NB4 (cell line): ENCODE results near the gene IRF9.

Source experiments
- DNase-seq: peaks from one replicate; pipeline ENCODE4 v3.0.0; 2010; ENCODE audit warnings: low read depth
- H3K4me3 ChIP-seq: one replicate; pipeline ENCODE4 v1.5.1; 2011; ENCODE audit warnings: mild to moderate bottlenecking, low read depth, low read length, moderate library complexity
- MYC ChIP-seq: IDR thresholded peaks from 2 replicates; pipeline ENCODE4 v1.6.1; 2011; ENCODE audit warnings: low read depth, low read length
- POLR2A ChIP-seq: IDR thresholded peaks from 2 replicates; pipeline ENCODE4 v1.6.1; 2011; ENCODE audit warnings: mild to moderate bottlenecking; ENCODE audit not compliant: insufficient read length; ENCODE audit errors: extremely low read depth
- TF ChIP-seq, protein P1 (sequence below): IDR thresholded peaks from one replicate; pipeline ENCODE4 v1.5.1; 2012; ENCODE audit warnings: low read depth, low read length
- TF ChIP-seq, protein P2 (sequence below): IDR thresholded peaks from 2 replicates; pipeline ENCODE4 v1.6.1; 2011; ENCODE audit warnings: low read depth, low read length

IRF9 gene

DNA sequence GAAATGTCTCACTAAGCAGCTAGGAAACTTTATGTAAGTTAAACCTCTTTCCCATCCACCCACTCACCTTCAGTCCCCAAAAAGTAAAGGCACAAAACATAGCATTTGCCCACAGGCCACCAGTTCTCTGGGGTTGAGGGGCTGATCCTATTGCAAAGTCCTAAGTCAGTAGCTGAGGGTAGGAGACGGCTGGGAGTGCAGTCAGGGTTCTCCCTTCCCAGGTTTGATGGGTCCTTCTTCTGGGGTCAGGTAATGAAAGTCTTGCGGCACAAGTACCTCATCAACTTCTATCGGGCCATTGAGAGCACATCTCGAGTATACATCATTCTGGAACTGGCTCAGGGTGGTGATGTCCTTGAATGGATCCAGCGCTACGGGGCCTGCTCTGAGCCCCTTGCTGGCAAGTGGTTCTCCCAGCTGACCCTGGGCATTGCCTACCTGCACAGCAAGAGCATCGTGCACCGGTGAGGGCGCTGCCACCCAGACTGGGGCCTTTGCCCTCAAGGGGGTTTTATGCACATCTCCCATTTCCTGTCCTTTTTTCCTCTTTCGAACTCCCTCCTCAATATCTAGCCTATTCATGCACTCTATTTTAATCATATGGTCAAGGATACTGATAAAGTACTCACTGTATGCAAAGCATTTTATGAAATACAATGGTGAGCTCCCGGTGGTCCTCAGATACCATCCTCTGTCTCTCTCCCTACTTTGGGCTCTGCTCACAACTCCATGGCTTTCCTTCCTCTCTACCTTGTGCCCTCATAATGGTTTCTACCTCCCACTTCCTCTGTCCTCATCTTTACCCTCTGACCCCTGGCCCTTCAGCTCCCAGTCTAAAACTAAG lies 45.4 kb downstream of the IRF9 start:
- no peak for DNase-seq
- no peak overlapping the region for H3K4me3 ChIP-seq
- TF ChIP-seq, protein P1, sequence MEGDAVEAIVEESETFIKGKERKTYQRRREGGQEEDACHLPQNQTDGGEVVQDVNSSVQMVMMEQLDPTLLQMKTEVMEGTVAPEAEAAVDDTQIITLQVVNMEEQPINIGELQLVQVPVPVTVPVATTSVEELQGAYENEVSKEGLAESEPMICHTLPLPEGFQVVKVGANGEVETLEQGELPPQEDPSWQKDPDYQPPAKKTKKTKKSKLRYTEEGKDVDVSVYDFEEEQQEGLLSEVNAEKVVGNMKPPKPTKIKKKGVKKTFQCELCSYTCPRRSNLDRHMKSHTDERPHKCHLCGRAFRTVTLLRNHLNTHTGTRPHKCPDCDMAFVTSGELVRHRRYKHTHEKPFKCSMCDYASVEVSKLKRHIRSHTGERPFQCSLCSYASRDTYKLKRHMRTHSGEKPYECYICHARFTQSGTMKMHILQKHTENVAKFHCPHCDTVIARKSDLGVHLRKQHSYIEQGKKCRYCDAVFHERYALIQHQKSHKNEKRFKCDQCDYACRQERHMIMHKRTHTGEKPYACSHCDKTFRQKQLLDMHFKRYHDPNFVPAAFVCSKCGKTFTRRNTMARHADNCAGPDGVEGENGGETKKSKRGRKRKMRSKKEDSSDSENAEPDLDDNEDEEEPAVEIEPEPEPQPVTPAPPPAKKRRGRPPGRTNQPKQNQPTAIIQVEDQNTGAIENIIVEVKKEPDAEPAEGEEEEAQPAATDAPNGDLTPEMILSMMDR, result no peak
- TF ChIP-seq, protein P2, sequence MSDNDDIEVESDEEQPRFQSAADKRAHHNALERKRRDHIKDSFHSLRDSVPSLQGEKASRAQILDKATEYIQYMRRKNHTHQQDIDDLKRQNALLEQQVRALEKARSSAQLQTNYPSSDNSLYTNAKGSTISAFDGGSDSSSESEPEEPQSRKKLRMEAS, result no peak
- no peak for TF ChIP-seq POLR2A
- no peak for TF ChIP-seq MYC

DNA sequence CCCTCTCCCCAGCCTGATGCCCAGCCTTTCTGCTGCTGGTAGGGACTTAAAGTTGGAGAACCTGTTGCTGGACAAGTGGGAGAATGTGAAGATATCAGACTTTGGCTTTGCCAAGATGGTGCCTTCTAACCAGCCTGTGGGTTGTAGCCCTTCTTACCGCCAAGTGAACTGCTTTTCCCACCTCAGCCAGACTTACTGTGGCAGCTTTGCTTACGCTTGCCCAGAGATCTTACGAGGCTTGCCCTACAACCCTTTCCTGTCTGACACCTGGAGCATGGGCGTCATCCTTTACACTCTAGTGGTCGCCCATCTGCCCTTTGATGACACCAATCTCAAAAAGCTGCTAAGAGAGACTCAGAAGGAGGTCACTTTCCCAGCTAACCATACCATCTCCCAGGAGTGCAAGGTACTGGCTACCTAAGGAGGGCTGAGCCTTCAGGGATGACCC lies 46.1 kb downstream of the IRF9 start:
- no peak for DNase-seq
- H3K4me3 ChIP-seq, result no peak overlapping the region
- TF ChIP-seq, protein P1, result no peak
- TF ChIP-seq, protein P2, result no peak
- no peak for TF ChIP-seq MYC
- no peak for TF ChIP-seq POLR2A

DNA sequence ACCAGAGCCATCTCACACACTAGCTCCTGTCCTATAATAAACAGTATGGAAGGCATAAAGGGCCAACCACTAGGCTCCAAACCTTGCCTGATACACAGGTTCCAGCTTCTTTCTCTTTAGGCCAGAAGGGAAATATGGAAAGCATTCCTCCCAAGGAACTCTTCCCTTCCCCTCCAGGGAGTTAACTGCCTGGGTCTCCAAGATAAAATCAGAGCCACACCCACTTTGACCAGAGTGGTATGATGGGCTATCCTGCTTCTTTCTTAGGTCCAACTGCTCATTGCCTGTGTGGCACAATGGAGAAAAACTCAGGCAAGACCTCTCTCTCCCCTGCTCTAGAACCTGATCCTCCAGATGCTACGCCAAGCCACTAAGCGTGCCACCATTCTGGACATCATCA lies 46.6 kb downstream of the IRF9 start:
- no peak overlapping the region for H3K4me3 ChIP-seq
- TF ChIP-seq, protein P2, result no peak
- TF ChIP-seq MYC (no peak), POLR2A (no peak)
- TF ChIP-seq, protein P1, result no peak
- DNase-seq, result no peak

DNA sequence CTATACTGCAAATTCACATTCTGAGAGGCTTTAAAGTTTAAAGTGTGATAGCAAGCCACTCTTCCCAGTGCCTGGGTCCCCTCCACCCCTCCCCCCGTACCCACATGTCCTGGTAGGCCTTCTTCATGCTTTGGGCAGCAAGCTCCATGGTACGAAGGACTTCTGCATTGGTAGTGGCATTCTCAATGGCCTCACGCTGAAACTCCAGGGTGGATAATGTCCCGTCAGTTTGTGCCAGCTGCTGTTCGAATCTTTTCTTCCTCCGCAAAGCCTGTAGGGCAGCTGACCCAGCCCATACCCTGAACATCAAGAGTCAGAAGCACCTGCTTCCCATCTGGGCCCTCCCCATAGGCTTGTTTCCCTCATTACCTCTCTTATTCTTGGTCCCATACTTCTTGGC lies 50.2 kb downstream of the IRF9 start:
- TF ChIP-seq, protein P2, result no peak
- TF ChIP-seq, protein P1, result no peak
- no peak for TF ChIP-seq POLR2A
- no peak for TF ChIP-seq MYC
- DNase-seq, result no peak
- H3K4me3 ChIP-seq, result no peak overlapping the region

DNA sequence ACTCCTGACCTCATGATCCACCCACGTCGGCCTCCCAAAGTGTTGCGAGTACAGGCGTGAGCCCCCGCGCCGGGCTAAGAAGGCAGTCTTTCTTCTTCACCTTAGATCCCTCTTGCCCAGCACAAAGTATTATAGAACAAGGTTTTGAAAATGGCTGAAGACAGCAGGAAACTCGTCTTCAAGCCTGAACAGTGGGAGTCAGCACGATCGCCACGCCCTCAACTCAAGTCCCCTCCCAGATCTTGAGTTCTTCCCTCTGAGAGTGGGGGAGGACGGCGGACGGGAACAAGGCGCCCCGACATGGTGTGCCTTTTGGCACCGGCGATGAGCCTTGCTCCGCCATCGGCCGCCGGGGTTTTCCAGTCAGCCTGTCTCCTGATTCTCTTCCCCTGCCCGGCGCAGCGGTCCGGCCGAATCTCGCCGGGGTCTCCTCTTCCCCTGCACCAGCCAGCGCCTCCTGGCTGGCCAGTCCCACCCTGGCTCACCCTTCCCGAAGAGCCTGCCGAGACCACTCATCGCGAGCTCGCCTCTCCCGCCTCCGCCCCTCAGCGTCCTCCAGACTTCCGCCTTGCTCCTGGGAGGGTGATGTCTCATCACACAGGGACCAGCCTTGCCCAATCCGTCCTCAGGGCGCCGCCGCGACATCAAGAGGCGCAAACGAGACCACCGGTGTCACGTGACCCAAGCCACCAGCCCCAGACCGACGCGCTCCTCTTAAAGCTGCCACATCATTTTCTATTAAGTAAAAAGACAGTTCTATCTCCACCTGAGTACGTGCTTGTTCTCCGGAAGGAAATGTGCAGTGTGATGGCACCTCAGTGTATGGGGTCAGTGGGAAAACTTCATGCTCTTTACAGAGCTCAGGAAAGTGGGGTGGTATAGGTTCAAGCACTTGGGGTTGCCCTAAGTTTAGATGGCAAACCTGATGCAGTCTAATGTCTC lies 52.1 kb downstream of the IRF9 start, which contains the start of gene CHMP4A:
TSS of gene CHMP4A (minus strand) at position 565 of the 942 bp plus-strand sequence. CDS start at position 516, 49 bp downstream.
- H3K4me3 ChIP-seq, result peak within 1 kb of the TSS; percentile 82
- peak; percentile 99 for DNase-seq
- TF ChIP-seq, protein P2, result peak; percentile 85
- TF ChIP-seq POLR2A (peak; percentile 94), MYC (peak; percentile 77; the same call in 1 of the 2 replicates)
- TF ChIP-seq, protein P1, result no peak
